GM12878 (cell line): ENCODE data around the gene TPO.

Experiments used
- POU2F2 ChIP-seq: IDR thresholded peaks from 3 replicates; pipeline ENCODE4 v1.6.1; 2011; ENCODE audit warnings: low read depth, mild to moderate bottlenecking, low read length, borderline replicate concordance
- RAD51 ChIP-seq: fragments of 450-650 bp; IDR thresholded peaks from 2 replicates; pipeline ENCODE4 v1.6.1; 2016; ENCODE audit warnings: moderate library complexity, mild to moderate bottlenecking, inconsistent platforms

- TF ChIP-seq RAD51 (no peak), POU2F2 (no peak)
Measured at GRCh38 chr2:1514391-1515072, 101.3 kb downstream of the TPO start.
